Measurements from ENCODE around the gene TNFSF4. TPM values are rescaled to one million over a fixed set of nuclear protein-coding genes. Genes with fewer than 3 reads are reported as not detected.

The TNFSF4 gene
- total and polyA plus RNA-seq, 4 donors = 0.49 to 4.0 (median 2.5) TPM; not detected in 1

DNA sequence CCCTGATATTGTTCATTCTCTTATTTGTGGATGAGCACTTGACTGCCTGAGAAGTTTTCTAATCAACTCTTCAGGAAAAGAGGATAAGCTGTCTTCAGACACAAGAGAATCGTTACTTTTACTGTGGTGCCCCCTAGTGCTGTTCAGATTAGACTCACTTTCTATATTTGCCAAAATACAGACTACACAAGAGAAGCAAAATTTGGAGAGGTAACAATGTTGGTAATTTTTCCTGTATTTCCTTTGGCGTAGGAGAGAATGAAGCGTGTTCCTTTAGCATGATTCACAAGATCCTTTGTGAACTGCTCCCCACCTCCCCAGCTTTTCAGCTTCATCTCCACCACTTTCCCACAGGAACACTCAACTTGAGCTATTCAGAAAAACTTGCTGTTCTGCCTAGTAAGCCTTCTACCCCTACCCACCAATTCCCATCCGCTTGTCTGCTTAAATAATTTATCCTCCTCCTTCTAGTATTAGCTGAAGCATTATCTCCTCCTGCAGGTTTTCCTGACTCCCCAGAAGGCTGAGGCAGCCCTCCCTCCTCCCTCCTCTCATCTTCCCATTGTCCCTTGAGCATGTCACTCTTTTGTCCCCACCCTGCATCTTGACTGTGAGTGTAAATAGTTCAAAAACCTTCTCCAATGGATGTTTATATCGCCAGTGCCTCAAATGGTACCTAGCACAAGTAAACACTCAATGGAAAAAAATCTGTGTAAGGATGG, 4.5 kb downstream of the TNFSF4 start:
- no peak overlapping the region for H3K27ac ChIP-seq (ENCODE audit: low read depth in 1 of 2, low read length in 2 of 2)
- intact Hi-C loops (cut with DNase I) = loop anchor here (2.0 to 5.0 kb wide), 3 partner anchors 376 to 460 kb away; no protein-coding TSS in a partner anchor
- H3K4me3 ChIP-seq (ENCODE audit: low read length in 2 of 2) = no peak overlapping the region
- 22 to 26% methylated on average over 5 of the region's 5 CpGs for WGBS, 2 donors
- peaks cover 2 to 4% of the 10 kb centered on the region in 2 donors for H3K4me1 ChIP-seq (ENCODE audit: control insufficient read depth in 1 of 2, insufficient read depth in 2 of 2, low read length in 2 of 2)
- no peaks in the 10 kb centered on the region for H3K36me3 ChIP-seq (ENCODE audit: control insufficient read depth in 1 of 2, insufficient read depth in 2 of 2, low read length in 1 of 2)
- ATAC-seq (ENCODE audit: low FRiP score) (peak; percentile 73), DNase-seq (no peak)
- H3K27me3 ChIP-seq (ENCODE audit: control insufficient read depth in 1 of 2, insufficient read depth in 2 of 2, low read length in 1 of 2) = no peaks in the 10 kb centered on the region
- H3K9me3 ChIP-seq (ENCODE audit: control insufficient read depth, low read length) = no peaks in the 10 kb centered on the region

DNA sequence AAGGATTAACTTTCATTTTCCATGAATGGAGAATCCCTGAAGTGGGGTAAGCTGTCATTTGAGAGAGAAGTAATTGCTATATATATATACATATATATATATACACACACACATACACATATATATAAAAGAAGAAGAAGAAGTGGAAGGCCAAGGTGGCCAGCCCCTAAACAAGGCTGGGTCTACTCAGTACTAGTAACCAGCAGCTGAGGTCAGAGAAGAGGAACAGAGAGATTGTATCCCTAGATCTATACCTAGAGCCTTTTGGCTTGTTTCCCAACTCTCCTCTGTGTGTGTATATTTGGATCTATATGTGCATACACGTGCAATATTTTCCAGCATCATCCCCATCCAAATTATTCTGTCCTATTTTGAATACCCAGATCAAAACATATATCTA, 5.2 kb downstream of the TNFSF4 start:
- no peak for ATAC-seq (ENCODE audit: low FRiP score)
- intact Hi-C loops (cut with DNase I) = loop anchor here (2.0 to 5.0 kb wide), 3 partner anchors 375 to 459 kb away; no protein-coding TSS in a partner anchor
- H3K36me3 ChIP-seq (ENCODE audit: control insufficient read depth in 1 of 2, insufficient read depth in 2 of 2, low read length in 1 of 2) = no peaks in the 10 kb centered on the region
- no peaks in the 10 kb centered on the region for H3K9me3 ChIP-seq (ENCODE audit: control insufficient read depth, low read length)
- WGBS, 2 donors = 41 to 58% methylated on average over 1 of the region's 1 CpG
- DNase-seq = no peak
- no peak overlapping the region for H3K4me3 ChIP-seq (ENCODE audit: low read length in 2 of 2)
- H3K27ac ChIP-seq (ENCODE audit: low read depth in 1 of 2, low read length in 2 of 2) = no peak overlapping the region
- H3K4me1 ChIP-seq (ENCODE audit: control insufficient read depth in 1 of 2, insufficient read depth in 2 of 2, low read length in 2 of 2) = peaks cover 2 to 4% of the 10 kb centered on the region in 2 donors
- H3K27me3 ChIP-seq (ENCODE audit: control insufficient read depth in 1 of 2, insufficient read depth in 2 of 2, low read length in 1 of 2) = no peaks in the 10 kb centered on the region

DNA sequence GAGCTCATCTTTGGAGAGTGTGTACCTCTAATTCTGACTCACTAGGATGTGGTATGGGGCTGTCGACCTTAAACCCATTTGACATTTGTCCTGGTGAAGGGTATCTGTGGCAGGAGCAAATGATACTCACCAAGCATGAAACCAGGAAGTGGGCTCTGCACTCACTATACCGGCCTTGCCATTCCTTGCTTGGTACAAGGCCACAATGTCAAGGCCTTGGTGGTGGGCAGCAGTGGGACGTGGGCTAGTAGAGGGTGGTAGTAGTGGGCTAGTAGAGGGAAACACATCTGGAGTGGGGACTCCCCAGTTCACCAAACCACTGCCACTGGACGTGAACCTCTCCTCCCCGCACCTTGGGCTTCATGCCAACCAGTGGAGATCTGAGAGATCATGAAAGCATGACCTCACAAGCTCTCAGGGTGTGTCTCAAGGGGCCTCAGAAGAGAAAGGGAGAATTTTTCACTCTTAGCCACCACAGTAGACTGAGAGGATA, 11.5 kb downstream of the TNFSF4 start:
- WGBS, 2 donors = 86 to 91% methylated on average over 5 of the region's 5 CpGs
- ATAC-seq (ENCODE audit: low FRiP score) (no peak), DNase-seq (no peak)
- Histone ChIP-seq H3K9me3 (ENCODE audit: control insufficient read depth, low read length) (no peaks in the 10 kb centered on the region), H3K36me3 (ENCODE audit: control insufficient read depth in 1 of 2, insufficient read depth in 2 of 2, low read length in 1 of 2) (no peaks in the 10 kb centered on the region), H3K27me3 (ENCODE audit: control insufficient read depth in 1 of 2, insufficient read depth in 2 of 2, low read length in 1 of 2) (no peaks in the 10 kb centered on the region), H3K4me3 (ENCODE audit: low read length in 2 of 2) (no peak overlapping the region), H3K4me1 (ENCODE audit: control insufficient read depth in 1 of 2, insufficient read depth in 2 of 2, low read length in 2 of 2) (no peaks in the 10 kb centered on the region), H3K27ac (ENCODE audit: low read depth in 1 of 2, low read length in 2 of 2) (no peak overlapping the region)
- intact Hi-C loops (cut with DNase I) = loop anchor here in 1 of 2 donors (10.0 kb wide), 1 partner anchor 261 kb away; no protein-coding TSS in a partner anchor

DNA sequence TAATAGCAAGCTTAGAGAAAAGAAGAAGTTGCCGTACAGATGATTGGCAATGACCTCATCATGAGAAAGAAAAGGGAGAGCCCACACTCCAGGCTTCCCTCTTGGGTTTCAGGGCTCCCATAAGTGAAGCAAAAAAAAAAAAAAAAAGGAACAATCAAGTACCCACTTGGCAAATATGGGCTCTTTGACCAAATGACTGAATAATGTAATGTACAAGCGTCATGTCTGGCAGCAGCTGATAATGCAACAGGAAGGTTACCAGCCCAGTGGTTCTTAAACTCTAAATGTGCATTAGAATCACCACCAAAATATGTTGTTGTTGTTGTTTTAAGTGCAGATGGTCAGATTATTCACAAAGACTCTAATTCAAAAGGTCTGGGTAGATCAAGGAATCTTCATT, 13.5 kb downstream of the TNFSF4 start:
- 88% methylated on average over 2 of the region's 2 CpGs for WGBS, 2 donors
- no peaks in the 10 kb centered on the region for H3K4me1 ChIP-seq (ENCODE audit: control insufficient read depth in 1 of 2, insufficient read depth in 2 of 2, low read length in 2 of 2)
- H3K36me3 ChIP-seq (ENCODE audit: control insufficient read depth in 1 of 2, insufficient read depth in 2 of 2, low read length in 1 of 2) = no peaks in the 10 kb centered on the region
- no peak for DNase-seq
- H3K9me3 ChIP-seq (ENCODE audit: control insufficient read depth, low read length) = no peaks in the 10 kb centered on the region
- no peak overlapping the region for H3K27ac ChIP-seq (ENCODE audit: low read depth in 1 of 2, low read length in 2 of 2)
- ATAC-seq (ENCODE audit: low FRiP score) = no peak
- no peaks in the 10 kb centered on the region for H3K27me3 ChIP-seq (ENCODE audit: control insufficient read depth in 1 of 2, insufficient read depth in 2 of 2, low read length in 1 of 2)
- no peak overlapping the region for H3K4me3 ChIP-seq (ENCODE audit: low read length in 2 of 2)
- intact Hi-C loops (cut with DNase I) = loop anchor here in 1 of 2 donors (10.0 kb wide), 1 partner anchor 259 kb away; no protein-coding TSS in a partner anchor

DNA sequence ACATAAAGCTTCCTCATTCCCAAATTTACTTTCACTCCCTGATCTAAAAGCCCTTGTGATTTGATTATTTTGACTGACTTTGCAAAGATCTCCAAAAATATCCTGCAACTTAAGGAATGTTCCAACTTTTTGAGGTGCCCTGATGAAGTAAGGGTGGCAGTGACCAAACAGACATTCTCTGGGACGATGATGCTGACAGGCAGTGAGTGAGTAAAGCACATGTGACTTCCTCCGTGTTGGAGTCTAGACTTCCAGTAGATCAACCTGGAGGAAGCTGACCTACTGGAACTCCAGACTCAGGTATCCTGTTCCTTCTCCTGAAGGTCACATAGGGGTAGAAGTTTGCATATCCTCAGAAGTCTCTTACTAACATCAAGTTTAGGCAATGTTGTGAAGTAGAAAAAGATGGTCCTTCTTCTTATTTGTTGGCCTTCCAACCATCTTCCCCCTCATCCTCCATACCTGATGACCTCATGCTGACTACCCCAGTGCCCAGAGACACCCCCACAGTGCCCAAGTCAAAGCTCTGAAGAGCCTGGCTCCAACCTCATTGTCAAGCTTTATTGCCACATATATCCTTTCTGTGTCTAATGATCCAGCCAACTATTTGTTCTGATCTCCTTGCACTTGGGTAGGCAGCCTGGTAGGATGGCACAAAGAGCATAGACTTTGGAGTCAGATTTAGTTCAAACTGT, 16.0 kb downstream of the TNFSF4 start:
- no peak for DNase-seq
- 3 to 5% methylated on average over 2 of the region's 2 CpGs for WGBS, 2 donors
- no peaks in the 10 kb centered on the region for H3K27me3 ChIP-seq (ENCODE audit: control insufficient read depth in 1 of 2, insufficient read depth in 2 of 2, low read length in 1 of 2)
- H3K9me3 ChIP-seq (ENCODE audit: control insufficient read depth, low read length) = no peaks in the 10 kb centered on the region
- intact Hi-C loops (cut with DNase I) = loop anchor here in 1 of 2 donors (10.0 kb wide), 1 partner anchor 256 kb away; no protein-coding TSS in a partner anchor
- no peaks in the 10 kb centered on the region for H3K4me1 ChIP-seq (ENCODE audit: control insufficient read depth in 1 of 2, insufficient read depth in 2 of 2, low read length in 2 of 2)
- H3K4me3 ChIP-seq (ENCODE audit: low read length in 2 of 2) = no peak overlapping the region
- peak overlapping the region in 1 of 2 donors; percentile 17 for H3K27ac ChIP-seq (ENCODE audit: low read depth in 1 of 2, low read length in 2 of 2)
- no peaks in the 10 kb centered on the region for H3K36me3 ChIP-seq (ENCODE audit: control insufficient read depth in 1 of 2, insufficient read depth in 2 of 2, low read length in 1 of 2)
- peak; percentile 47 for ATAC-seq (ENCODE audit: low FRiP score)

DNA sequence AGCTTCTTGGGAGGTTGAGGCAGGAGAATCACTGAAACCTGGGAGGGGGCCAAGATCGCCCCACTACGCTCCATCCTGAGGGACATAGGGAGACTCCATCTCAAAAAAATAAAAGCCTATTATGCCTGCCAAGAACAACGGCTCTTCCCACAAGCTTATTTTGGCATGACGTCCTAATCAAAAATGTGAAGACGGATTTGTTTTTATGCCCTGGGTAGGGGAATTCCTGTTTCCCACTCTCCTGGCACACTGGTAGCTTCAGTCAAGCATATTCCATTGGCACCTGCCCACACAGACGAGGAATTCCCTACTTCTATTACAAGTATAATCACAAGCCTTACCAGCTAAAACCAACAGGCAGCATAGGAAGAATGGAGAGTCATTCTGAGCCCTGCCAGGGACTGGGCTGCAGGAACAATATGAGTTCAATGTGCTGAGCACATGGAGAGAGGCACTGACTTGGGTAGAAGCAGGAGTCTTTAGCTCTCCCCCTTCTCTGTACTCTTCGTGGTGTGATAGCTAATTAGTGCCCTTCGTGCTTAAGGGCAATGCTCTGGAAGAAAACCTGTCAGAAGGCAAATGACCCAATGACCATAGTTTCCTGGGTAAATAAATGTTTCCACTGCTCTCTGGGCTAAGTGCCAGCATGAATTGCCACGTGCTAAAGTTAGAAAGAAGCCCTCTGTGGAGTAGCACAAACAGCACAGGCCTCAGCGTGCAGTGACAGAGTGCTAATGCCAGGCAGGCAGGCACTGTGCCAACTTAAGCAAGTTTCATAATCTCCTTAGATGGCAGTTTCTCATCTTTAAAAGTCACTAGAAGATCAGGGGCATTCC, 16.8 kb downstream of the TNFSF4 start:
- peak; percentile 87 to 89 for DNase-seq
- no peaks in the 10 kb centered on the region for H3K4me1 ChIP-seq (ENCODE audit: control insufficient read depth in 1 of 2, insufficient read depth in 2 of 2, low read length in 2 of 2)
- peak; percentile 87 for ATAC-seq (ENCODE audit: low FRiP score)
- H3K27ac ChIP-seq (ENCODE audit: low read depth in 1 of 2, low read length in 2 of 2) = peak overlapping the region; percentile 18 to 96
- intact Hi-C loops (cut with DNase I) = loop anchor here in 1 of 2 donors (10.0 kb wide), 1 partner anchor 256 kb away; no protein-coding TSS in a partner anchor
- no peaks in the 10 kb centered on the region for H3K9me3 ChIP-seq (ENCODE audit: control insufficient read depth, low read length)
- H3K27me3 ChIP-seq (ENCODE audit: control insufficient read depth in 1 of 2, insufficient read depth in 2 of 2, low read length in 1 of 2) = no peaks in the 10 kb centered on the region
- H3K4me3 ChIP-seq (ENCODE audit: low read length in 2 of 2) = no peak overlapping the region
- WGBS, 2 donors = 4 to 5% methylated on average over 10 of the region's 10 CpGs
- H3K36me3 ChIP-seq (ENCODE audit: control insufficient read depth in 1 of 2, insufficient read depth in 2 of 2, low read length in 1 of 2) = no peaks in the 10 kb centered on the region

DNA sequence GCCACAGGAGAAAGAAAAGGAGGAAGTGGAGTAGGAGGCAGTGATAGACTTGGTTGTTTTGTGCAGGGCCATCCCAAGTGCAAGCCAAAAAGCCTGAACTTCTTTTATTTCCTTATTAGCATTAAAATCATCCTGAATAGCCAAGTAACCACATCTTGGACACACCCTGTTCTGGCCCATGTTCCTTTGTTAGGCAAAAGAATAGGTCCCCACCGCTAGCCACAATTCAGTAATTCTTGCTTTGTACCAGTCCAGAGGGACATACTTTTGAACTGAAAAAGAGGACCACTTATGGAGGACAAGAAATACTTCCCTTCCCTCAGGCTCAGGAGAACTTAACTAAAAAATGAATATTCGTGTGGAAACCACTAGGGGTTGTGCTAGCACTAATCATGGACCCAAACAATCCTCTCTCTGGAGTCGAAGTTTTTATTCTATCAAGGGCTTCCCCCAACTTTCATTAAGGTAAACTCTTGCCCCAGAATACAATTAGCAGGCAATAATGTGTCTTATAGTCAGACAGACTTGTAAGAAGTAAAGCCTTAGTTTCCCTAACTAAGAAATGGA, 19.4 kb downstream of the TNFSF4 start:
- Histone ChIP-seq H3K27ac (ENCODE audit: low read depth in 1 of 2, low read length in 2 of 2) (no peak overlapping the region), H3K4me3 (ENCODE audit: low read length in 2 of 2) (no peak overlapping the region), H3K4me1 (ENCODE audit: control insufficient read depth in 1 of 2, insufficient read depth in 2 of 2, low read length in 2 of 2) (no peaks in the 10 kb centered on the region), H3K36me3 (ENCODE audit: control insufficient read depth in 1 of 2, insufficient read depth in 2 of 2, low read length in 1 of 2) (no peaks in the 10 kb centered on the region), H3K27me3 (ENCODE audit: control insufficient read depth in 1 of 2, insufficient read depth in 2 of 2, low read length in 1 of 2) (no peaks in the 10 kb centered on the region), H3K9me3 (ENCODE audit: control insufficient read depth, low read length) (no peaks in the 10 kb centered on the region)
- DNase-seq (no peak), ATAC-seq (ENCODE audit: low FRiP score) (no peak)
- intact Hi-C loops (cut with DNase I) = no loop called here
- WGBS, 2 donors = 76 to 78% methylated on average over 3 of the region's 3 CpGs

DNA sequence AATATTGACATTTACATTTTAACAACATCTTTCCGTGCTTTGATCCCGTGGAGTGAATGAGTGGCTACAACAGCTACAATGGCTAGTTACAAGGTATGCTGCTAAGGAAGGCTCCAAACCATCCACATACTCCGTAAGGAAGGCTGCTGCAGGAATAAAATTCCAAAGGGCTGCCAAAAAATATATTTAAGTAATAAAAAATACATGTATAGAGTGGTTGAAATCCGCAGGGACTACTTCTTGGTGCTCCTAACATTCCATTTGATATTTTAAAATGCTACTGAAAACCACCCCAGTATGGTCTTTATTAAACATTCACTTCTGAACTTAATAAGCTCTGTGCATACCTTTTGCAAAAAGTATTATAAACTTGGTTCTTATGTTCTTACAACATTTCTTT, 25.3 kb downstream of the TNFSF4 start:
- no peaks in the 10 kb centered on the region for H3K27me3 ChIP-seq (ENCODE audit: control insufficient read depth in 1 of 2, insufficient read depth in 2 of 2, low read length in 1 of 2)
- no peaks in the 10 kb centered on the region for H3K9me3 ChIP-seq (ENCODE audit: control insufficient read depth, low read length)
- 47 to 59% methylated on average over 4 of the region's 4 CpGs for WGBS, 2 donors
- DNase-seq = no peak
- no peak for ATAC-seq (ENCODE audit: low FRiP score)
- no peak overlapping the region for H3K4me3 ChIP-seq (ENCODE audit: low read length in 2 of 2)
- H3K27ac ChIP-seq (ENCODE audit: low read depth in 1 of 2, low read length in 2 of 2) = no peak overlapping the region
- intact Hi-C loops (cut with DNase I) = no loop called here
- no peaks in the 10 kb centered on the region for H3K36me3 ChIP-seq (ENCODE audit: control insufficient read depth in 1 of 2, insufficient read depth in 2 of 2, low read length in 1 of 2)
- H3K4me1 ChIP-seq (ENCODE audit: control insufficient read depth in 1 of 2, insufficient read depth in 2 of 2, low read length in 2 of 2) = no peaks in the 10 kb centered on the region

All from aorta (tissue), 5 donors.